ENCODE results near the gene PRMT5. TPM values are rescaled to one million over a fixed set of nuclear protein-coding genes. Genes with fewer than 3 reads are reported as not detected.
A peak's percentile ranks its signal among the peaks of the same experiment; 100 is the strongest.

PRMT5 gene
- total RNA-seq, 8 experiments from 2014 or later = 49.3 to 108 (median 83.0) TPM

DNA sequence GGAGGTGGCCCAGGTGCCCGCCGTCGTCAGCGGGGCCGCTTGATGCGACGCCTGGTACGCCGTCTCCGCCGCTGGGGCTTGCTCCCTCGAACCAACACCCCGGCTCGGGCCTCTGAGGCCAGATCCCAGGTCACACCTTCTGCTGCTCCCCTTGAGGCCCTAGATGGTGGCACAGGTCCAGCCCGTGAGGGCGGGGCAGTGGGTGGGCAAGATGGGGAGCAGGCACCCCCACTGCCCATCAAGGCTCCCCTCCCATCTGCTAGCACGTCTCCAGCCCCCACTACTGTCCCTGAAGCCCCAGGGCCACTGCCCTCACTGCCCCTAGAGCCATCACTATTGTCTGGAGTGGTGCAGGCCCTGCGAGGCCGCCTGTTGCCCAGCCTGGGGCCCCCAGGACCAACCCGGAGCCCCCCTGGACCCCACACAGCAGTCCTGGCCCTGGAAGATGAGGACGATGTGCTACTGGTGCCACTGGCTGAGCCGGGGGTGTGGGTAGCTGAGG lies 52.1 kb downstream of the PRMT5 start:
- ATAC-seq (replicated peaks in 6 of 8) = no peak
- Histone ChIP-seq H3K27ac (no peak overlapping the region), H3K4me3 (no peak overlapping the region), H3K4me1 (replicated peaks in 1 of 2) (peaks cover 3 to 10% of the 10 kb centered on the region in 2 donors)
- WGBS, 10 experiments = 60% methylated on average over 1 of the region's 22 CpGs; no CpG with 5 or more reads in 9 of the 10 experiments
- in situ Hi-C loops (cut with MboI; ENCODE audit: low pct_unique_long_range_greater_than_20kb in 2 of 9, low sequenced_read_pairs in 9 of 9, unreplicated experiment in 9 of 9) = no loop called here

DNA sequence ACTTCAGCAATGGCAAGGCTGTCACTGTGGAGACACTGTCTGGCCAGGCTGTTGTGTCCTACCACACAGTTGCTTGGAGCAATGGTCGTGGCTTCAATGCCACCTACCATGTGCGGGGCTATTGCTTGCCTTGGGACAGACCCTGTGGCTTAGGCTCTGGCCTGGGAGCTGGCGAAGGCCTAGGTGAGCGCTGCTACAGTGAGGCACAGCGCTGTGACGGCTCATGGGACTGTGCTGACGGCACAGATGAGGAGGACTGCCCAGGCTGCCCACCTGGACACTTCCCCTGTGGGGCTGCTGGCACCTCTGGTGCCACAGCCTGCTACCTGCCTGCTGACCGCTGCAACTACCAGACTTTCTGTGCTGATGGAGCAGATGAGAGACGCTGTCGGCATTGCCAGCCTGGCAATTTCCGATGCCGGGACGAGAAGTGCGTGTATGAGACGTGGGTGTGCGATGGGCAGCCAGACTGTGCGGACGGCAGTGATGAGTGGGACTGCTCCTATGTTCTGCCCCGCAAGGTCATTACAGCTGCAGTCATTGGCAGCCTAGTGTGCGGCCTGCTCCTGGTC lies 53.3 kb downstream of the PRMT5 start:
- Histone ChIP-seq H3K4me3 (no peak overlapping the region), H3K4me1 (replicated peaks in 1 of 2) (peaks cover 0 to 5% of the 10 kb centered on the region in 2 donors), H3K27ac (no peak overlapping the region)
- 80 to 100% (median 100%) methylated on average over 1 to 3 of the region's 20 CpGs; no CpG with 5 or more reads in 7 of the 10 experiments for WGBS, 10 experiments
- in situ Hi-C loops (cut with MboI; ENCODE audit: low pct_unique_long_range_greater_than_20kb in 2 of 9, low sequenced_read_pairs in 9 of 9, unreplicated experiment in 9 of 9) = no loop called here
- ATAC-seq (replicated peaks in 6 of 8) = no peak

DNA sequence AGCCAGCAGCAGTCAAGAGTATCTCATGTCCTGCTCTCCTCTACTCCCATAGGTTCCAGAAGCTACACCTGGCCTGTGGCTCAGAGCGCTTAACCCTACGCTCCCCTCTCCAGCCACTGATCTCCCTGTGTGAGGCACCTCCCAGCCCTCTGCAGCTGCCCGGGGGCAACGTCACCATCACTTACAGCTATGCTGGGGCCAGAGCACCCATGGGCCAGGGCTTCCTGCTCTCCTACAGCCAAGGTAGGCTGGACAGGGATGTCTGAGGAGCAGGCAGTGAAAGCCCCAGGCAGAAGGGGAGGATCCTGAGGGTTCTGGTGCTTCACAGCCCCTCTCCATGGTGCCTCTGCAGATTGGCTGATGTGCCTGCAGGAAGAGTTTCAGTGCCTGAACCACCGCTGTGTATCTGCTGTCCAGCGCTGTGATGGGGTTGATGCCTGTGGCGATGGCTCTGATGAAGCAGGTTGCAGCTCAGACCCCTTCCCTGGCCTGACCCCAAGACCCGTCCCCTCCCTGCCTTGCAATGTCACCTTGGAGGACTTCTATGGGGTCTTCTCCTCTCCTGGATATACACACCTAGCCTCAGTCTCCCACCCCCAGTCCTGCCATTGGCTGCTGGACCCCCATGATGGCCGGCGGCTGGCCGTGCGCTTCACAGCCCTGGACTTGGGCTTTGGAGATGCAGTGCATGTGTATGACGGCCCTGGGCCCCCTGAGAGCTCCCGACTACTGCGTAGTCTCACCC lies 54.0 kb downstream of the PRMT5 start:
- in situ Hi-C loops (cut with MboI; ENCODE audit: low pct_unique_long_range_greater_than_20kb in 2 of 9, low sequenced_read_pairs in 9 of 9, unreplicated experiment in 9 of 9) = no loop called here
- H3K27ac ChIP-seq = no peak overlapping the region
- 90 to 100% (median 100%) methylated on average over 1 to 4 of the region's 15 CpGs; no CpG with 5 or more reads in 3 of the 10 experiments for WGBS, 10 experiments
- ATAC-seq (replicated peaks in 6 of 8) = no peak
- no peak overlapping the region for H3K4me3 ChIP-seq
- peaks cover 0 to 5% of the 10 kb centered on the region in 2 donors for H3K4me1 ChIP-seq (replicated peaks in 1 of 2)

DNA sequence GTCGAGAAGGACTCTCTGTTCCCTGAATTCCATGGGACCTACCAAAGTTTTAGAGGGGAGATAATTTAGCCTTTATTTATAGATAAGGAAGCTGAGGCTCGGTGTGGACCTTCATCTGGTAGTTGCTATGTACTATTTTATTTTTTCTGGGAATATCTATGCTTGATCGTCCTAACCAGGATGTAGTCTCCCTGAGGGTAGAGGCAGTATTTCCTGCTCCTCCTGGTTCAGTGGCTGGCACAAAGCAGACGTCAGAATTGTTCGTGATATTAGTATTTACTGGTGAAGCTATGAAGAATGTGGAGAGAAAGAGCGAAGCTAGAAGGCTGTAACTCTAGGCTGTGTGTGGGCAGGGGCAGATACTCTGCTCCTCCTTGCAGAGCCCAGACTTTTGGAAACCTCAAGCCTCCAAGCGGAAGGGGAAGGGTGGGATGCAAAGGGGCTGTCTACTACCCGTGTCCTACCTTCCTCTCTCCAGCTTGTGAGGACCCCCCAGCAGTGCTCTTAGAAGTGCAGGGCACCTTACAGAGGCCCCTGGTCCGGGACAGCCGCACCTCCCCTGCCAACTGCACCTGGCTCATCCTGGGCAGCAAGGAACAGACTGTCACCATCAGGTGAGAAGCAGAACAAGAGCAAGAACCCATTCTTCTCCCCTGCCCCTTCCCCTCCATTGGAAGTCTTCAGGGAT lies 56.2 kb downstream of the PRMT5 start:
- H3K4me1 ChIP-seq (replicated peaks in 1 of 2) = peaks cover 0 to 5% of the 10 kb centered on the region in 2 donors
- in situ Hi-C loops (cut with MboI; ENCODE audit: low pct_unique_long_range_greater_than_20kb in 2 of 9, low sequenced_read_pairs in 9 of 9, unreplicated experiment in 9 of 9) = loop anchor here in 8 of 9 experiments (25.0 kb wide), 3 partner anchors 286 to 486 kb away; partner anchors contain the start of genes ABHD4 (in 1 of the 8) and DAD1 (in 1 of the 8)
- 4 to 83% (median 56%) methylated on average over 1 to 9 of the region's 10 CpGs; no CpG with 5 or more reads in 1 of the 10 experiments for WGBS, 10 experiments
- ATAC-seq (replicated peaks in 6 of 8) = peak in 3 of 8 experiments; percentile 1 to 2 (median 1)
- H3K4me3 ChIP-seq = peak overlapping the region; percentile 31 to 88 (median 54)
- H3K27ac ChIP-seq = peak overlapping the region in 1 of 2 donors; percentile 13

DNA sequence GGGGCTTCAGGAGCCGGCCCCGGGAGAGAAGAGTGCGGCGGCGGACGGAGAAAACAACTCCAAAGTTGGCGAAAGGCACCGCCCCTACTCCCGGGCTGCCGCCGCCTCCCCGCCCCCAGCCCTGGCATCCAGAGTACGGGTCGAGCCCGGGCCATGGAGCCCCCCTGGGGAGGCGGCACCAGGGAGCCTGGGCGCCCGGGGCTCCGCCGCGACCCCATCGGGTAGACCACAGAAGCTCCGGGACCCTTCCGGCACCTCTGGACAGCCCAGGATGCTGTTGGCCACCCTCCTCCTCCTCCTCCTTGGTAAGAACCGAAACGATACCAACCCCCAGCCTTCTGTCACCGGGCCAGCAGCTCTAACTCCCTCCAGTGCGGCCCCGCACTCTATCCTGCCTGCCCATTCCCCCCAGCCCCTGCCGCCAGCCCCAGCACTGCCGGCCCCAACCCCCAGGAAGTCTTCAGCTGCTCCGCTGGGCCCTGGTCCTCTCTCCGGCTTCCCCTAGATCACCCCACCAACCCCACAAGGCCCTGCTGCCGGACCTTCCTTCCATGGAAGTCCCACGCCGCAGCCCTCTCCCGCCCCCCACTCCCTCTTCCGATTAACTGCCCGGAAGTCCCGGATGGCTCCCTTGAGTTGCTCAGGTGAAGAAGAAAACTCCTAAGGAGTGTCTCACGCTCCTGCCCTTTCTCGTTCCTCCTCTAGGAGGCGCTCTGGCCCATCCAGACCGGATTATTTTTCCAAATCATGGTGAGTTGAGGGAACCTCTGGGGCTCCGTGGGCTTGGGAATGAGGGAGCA lies 56.9 kb downstream of the PRMT5 start:
- peaks cover 0 to 5% of the 10 kb centered on the region in 2 donors for H3K4me1 ChIP-seq (replicated peaks in 1 of 2)
- ATAC-seq (replicated peaks in 6 of 8) = peak; percentile 30 to 54 (median 50)
- WGBS, 10 experiments = 0% methylated on average over 1 of the region's 45 CpGs; no CpG with 5 or more reads in 7 of the 10 experiments
- in situ Hi-C loops (cut with MboI; ENCODE audit: low pct_unique_long_range_greater_than_20kb in 2 of 9, low sequenced_read_pairs in 9 of 9, unreplicated experiment in 9 of 9) = loop anchor here in 8 of 9 experiments (25.0 kb wide), 3 partner anchors 285 to 485 kb away; partner anchors contain the start of genes ABHD4 (in 1 of the 8) and DAD1 (in 1 of the 8)
- peak overlapping the region; percentile 13 to 16 for H3K27ac ChIP-seq
- peak overlapping the region; percentile 31 to 88 (median 54) for H3K4me3 ChIP-seq

DNA sequence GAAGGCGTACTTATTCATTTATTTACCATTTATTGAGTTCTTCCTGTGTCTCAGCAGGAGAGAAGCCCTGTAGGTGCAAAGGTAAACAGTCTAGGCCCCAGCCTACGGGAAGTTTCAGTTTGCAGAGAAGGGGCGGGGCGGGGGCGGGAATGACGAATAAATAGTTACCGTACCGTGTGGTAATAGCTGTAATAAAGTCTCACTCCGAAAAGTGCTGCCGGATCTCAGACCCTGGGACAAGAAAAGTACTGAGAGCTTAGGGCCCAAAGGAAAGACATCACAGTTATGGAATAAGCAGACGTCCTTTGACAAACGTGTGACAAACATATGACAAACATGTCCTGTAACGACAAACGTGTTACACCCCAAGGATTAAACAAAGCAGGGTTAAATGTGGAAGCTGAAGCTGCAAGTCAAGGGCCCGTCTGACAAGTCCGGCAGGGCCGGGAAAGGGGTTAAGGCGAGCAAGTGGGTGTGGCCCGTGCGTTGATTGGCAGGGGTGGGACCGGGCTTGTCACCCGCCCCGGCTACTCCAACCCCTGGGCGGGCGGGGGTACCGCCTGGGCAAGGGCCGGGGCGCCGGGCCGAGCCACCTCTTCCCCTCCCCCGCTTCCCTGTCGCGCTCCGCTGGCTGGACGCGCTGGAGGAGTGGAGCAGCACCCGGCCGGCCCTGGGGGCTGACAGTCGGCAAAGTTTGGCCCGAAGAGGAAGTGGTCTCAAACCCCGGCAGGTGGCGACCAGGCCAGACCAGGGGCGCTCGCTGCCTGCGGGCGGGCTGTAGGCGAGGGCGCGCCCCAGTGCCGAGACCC lies 57.7 kb downstream of the PRMT5 start, which contains the start of gene LRP10:
LRP10 (plus strand) TSS at position 517 of the 809 bp plus-strand sequence. CDS start 564 bp downstream, outside the sequence.
- in situ Hi-C loops (cut with MboI; ENCODE audit: low pct_unique_long_range_greater_than_20kb in 2 of 9, low sequenced_read_pairs in 9 of 9, unreplicated experiment in 9 of 9) = loop anchor here in 8 of 9 experiments (25.0 kb wide), 3 partner anchors 284 to 484 kb away; partner anchors contain the start of genes ABHD4 (in 1 of the 8) and DAD1 (in 1 of the 8)
- 0 to 7% (median 1%) methylated on average over 1 to 9 of the region's 50 CpGs; no CpG with 5 or more reads in 4 of the 10 experiments for WGBS, 10 experiments
- H3K4me3 ChIP-seq = peak within 1 kb of the TSS; percentile 31 to 88 (median 54)
- ATAC-seq (replicated peaks in 6 of 8) = peak; percentile 77 to 94 (median 92)
- peaks cover 0 to 5% of the 10 kb centered on the region in 2 donors for H3K4me1 ChIP-seq (replicated peaks in 1 of 2)
- peak within 1 kb of the TSS; percentile 13 to 16 for H3K27ac ChIP-seq

DNA sequence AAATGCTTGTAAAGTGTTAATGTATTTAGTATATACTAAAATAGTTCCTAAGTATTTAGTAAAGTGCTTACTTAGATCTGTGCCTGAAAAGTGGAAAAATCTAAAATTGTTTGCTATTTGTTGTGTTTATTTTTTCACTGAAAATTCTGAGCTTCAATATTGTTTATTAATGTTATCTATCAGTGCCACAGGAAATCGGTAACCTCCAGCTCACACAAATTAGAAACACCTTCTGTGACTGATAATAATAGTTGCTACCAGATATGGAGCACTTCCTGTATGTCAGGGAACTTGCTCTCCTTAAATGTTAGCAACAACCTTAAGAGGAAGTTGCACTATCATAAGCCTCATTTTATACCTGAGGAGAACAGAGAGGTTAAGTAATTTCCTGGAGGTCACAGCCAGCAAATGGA lies 58.4 kb downstream of the PRMT5 start:
- H3K4me1 ChIP-seq (replicated peaks in 1 of 2) = peaks cover 0 to 5% of the 10 kb centered on the region in 2 donors
- H3K4me3 ChIP-seq = peak overlapping the region in 4 of 5 donors; percentile 53 to 88 (median 58)
- in situ Hi-C loops (cut with MboI; ENCODE audit: low pct_unique_long_range_greater_than_20kb in 2 of 9, low sequenced_read_pairs in 9 of 9, unreplicated experiment in 9 of 9) = loop anchor here in 8 of 9 experiments (25.0 kb wide), 3 partner anchors 284 to 484 kb away; partner anchors contain the start of genes ABHD4 (in 1 of the 8) and DAD1 (in 1 of the 8)
- ATAC-seq (replicated peaks in 6 of 8) = no peak
- WGBS, 10 experiments = 0 to 60% (median 13%) methylated on average over 1 of the region's 1 CpG; no CpG with 5 or more reads in 3 of the 10 experiments
- no peak overlapping the region for H3K27ac ChIP-seq

Other genes with a start within 250 kb of the PRMT5 start
- gene OXA1L, start 162.7 kb downstream of the PRMT5 start, total RNA-seq = 100 to 1,000 TPM in 3 of 8 experiments, 10 to 100 TPM in 5; 69.1 to 138 (median 84.1) TPM
- 1 to 10 TPM in 5 of 8 experiments, under 1 TPM in 3; 0.41 to 3.3 (median 1.4) TPM for gene SLC7A7, start 113.9 kb downstream of the PRMT5 start, total RNA-seq
- gene MRPL52, start 99.5 kb downstream of the PRMT5 start, total RNA-seq = 100 to 1,000 TPM in 1 of 8 experiments, 10 to 100 TPM in 7; 60.7 to 112 (median 87.1) TPM
- gene MMP14, start 92.8 kb downstream of the PRMT5 start, total RNA-seq = 100 to 1,000 TPM in 2 of 8 experiments, 1 to 10 TPM in 5, under 1 TPM in 1; 0.35 to 290 (median 3.3) TPM
- 10 to 100 TPM in 4 of 8 experiments, 1 to 10 TPM in 4; 3.9 to 55.5 (median 29.2) TPM for gene LRP10, start 57.6 kb downstream of the PRMT5 start, total RNA-seq
- 10 to 100 TPM in 4 of 8 experiments, 1 to 10 TPM in 3, under 1 TPM in 1; 0.92 to 16.1 (median 7.2) TPM for gene REM2, start 46.2 kb downstream of the PRMT5 start, total RNA-seq
- gene RBM23, start 10.2 kb downstream of the PRMT5 start, total RNA-seq = 10 to 100 TPM; 41.7 to 90.1 (median 56.0) TPM
- 10 to 100 TPM in 5 of 8 experiments, 1 to 10 TPM in 3; 7.1 to 29.1 (median 12.7) TPM for gene HAUS4, start 27.7 kb upstream of the PRMT5 start, total RNA-seq
- 10 to 100 TPM in 4 of 8 experiments, 1 to 10 TPM in 4; 2.5 to 31.4 (median 8.9) TPM for gene AJUBA, start 53.2 kb upstream of the PRMT5 start, total RNA-seq
- 10 to 100 TPM in 1 of 8 experiments, 1 to 10 TPM in 7; 6.1 to 11.9 (median 7.1) TPM for gene C14orf93, start 80.8 kb upstream of the PRMT5 start, total RNA-seq
- gene PSMB5, start 105.5 kb upstream of the PRMT5 start, total RNA-seq = 100 to 1,000 TPM; 109 to 312 (median 143) TPM
- under 1 TPM in 6 of 8 experiments, not detected in 2; 0.05 to 0.76 (median 0.17) TPM for gene PSMB11, start 112.8 kb upstream of the PRMT5 start, total RNA-seq
- gene CDH24, start 128.1 kb upstream of the PRMT5 start, total RNA-seq = 10 to 100 TPM in 4 of 8 experiments, 1 to 10 TPM in 4; 5.3 to 24.4 (median 11.0) TPM
- 100 to 1,000 TPM in 4 of 8 experiments, 10 to 100 TPM in 4; 52.2 to 315 (median 121) TPM for gene ACIN1, start 165.8 kb upstream of the PRMT5 start, total RNA-seq
- 100 to 1,000 TPM in 1 of 8 experiments, 10 to 100 TPM in 7; 13.4 to 113 (median 35.1) TPM for gene C14orf119, start 166.1 kb upstream of the PRMT5 start, total RNA-seq
- gene CIROP, start 175.6 kb upstream of the PRMT5 start, total RNA-seq = under 1 TPM in 6 of 8 experiments, not detected in 2; 0.05 to 0.22 (median 0.18) TPM
- gene CEBPE, start 189.9 kb upstream of the PRMT5 start, total RNA-seq = 1 to 10 TPM in 1 of 8 experiments, under 1 TPM in 1, not detected in 6; 0.52 to 1.6 TPM